Measurements from ENCODE around the gene CDC42EP4.
"Not testable (repeated sequence)": the region's sequence is repeated elsewhere in the genome, so short reads cannot be mapped to it uniquely, and the experiment has no call there.

The CDC42EP4 gene

DNA sequence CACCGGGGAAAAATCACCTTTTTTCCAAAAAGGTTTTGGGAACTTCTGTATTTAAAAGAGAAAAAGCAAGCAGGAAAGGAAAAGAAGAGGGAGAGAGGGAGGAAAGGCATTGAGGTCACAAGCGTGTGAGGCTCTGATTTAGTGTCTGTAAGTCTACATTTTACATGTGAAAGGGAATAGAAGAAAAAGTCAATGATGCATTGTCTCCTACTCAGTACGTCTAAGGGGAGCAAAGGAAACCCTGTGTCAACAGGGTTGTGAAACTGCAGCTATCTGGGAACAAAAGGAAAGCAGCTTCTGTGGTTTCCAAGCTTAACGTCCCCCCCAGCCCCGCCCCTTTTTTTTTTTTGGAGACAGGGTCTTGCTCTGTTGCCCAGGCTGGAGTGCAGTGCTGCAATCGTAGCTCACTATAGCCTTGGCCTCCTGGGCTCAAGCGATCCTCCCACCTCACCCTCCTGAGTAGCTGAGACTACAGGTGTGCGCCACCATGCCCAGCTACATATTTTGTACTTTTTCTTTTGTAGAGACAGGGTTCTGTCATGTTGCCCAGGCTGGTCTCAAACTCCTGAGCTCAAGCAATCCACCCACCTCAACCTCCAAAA is 1.8 kb upstream of the CDC42EP4 start:
- Histone ChIP-seq H3K27ac (no peak overlapping the region), H3K4me3 (no peak overlapping the region)
- TF ChIP-seq, protein P1, sequence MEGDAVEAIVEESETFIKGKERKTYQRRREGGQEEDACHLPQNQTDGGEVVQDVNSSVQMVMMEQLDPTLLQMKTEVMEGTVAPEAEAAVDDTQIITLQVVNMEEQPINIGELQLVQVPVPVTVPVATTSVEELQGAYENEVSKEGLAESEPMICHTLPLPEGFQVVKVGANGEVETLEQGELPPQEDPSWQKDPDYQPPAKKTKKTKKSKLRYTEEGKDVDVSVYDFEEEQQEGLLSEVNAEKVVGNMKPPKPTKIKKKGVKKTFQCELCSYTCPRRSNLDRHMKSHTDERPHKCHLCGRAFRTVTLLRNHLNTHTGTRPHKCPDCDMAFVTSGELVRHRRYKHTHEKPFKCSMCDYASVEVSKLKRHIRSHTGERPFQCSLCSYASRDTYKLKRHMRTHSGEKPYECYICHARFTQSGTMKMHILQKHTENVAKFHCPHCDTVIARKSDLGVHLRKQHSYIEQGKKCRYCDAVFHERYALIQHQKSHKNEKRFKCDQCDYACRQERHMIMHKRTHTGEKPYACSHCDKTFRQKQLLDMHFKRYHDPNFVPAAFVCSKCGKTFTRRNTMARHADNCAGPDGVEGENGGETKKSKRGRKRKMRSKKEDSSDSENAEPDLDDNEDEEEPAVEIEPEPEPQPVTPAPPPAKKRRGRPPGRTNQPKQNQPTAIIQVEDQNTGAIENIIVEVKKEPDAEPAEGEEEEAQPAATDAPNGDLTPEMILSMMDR (IDR thresholded peaks at IDR 0.05), result no peak
- DNase-seq (ENCODE audit: low spot score), result no peak

DNA sequence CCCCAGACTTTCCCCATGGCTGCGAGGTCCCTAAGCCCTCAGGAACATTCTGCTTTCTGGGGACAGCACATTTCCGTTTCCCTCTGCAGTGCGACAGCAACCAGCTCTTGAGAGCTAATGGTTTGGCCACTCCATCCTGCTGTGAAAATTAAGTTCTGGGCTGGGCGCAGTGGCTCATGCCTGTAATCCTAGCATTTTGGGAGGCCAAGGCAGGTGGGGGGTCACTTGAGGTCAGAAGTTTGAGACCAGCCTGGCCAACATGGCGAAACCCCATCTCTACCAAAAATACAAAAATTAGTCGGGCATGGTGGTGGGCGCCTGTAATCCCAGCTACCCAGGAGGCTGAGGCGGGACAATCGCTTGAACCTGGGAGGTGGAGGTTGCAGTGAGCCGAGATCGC is 1.1 kb upstream of the CDC42EP4 start:
- H3K27ac ChIP-seq, result peak overlapping the region in 1 of 2 donors; percentile 98
- DNase-seq (ENCODE audit: low spot score), result not testable (repeated sequence)
- peak overlapping the region; percentile 100 for H3K4me3 ChIP-seq

DNA sequence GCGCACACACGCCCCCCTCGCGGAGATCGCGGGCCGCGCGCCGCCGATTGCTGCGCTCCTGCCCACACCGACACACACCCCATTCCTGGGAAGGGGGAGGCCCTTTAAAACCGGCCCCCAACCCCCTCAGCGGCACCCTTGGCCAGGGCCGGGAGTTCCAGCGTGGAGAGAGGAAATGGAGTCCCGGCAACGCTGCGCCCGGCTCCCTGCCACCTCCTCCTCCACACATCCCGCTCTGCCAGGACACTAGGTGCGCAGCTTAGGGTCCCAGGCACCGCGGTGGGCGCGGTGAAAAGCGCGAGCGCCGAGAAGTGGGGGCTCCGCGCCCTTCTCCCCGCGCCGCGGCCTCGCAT is 397 bp downstream of the CDC42EP4 start:
- peak; percentile 81 for DNase-seq (ENCODE audit: low spot score)
- peak overlapping the region; percentile 100 for H3K4me3 ChIP-seq
- TF ChIP-seq, protein P1 (IDR thresholded peaks at IDR 0.05), result no peak
- H3K27ac ChIP-seq, result peak overlapping the region; percentile 98 to 100

DNA sequence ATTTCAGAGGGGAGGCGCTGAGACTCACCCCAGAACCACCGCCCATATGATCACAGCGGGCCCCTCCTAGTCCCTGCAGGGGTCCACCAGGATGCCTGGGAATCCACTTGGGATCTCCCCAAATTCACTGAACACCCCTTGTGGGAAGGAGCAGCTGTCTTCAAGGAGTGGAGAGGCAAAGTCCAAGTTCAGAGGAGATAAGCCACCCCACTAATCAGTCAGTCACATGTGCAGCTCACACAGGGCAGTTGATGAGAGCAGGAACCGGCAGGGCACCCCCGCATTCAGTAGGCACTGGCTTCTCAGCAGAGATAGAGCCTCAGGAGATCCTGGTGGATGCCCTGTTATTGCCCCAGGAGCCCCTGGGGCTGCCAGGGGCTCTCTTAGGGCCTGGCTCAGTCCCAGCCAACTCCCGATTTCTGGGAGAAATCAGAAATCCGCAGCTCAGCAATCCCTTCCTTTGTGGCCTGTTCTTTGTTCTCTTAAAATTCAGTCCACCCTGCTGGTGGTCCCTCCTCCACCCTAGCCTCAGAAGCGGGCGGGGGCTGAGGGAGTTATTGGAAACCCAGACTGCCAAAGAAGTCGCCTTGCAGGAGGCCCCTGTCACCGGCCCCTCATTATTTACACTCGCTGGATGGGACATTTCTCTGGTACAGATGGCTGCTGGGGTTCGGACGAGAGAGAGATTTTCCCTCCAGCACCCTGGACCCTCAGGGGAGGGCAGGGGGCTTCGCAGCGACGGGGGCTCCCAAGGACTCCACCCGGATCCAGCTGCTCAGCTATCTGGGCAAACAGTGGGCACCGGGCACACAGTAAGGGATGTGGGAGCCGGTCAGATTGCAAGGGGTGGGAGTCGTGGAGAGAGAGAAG is 1.8 kb downstream of the CDC42EP4 start:
- TF ChIP-seq, protein P1 (IDR thresholded peaks at IDR 0.05), result no peak
- H3K4me3 ChIP-seq, result peak overlapping the region; percentile 100
- H3K27ac ChIP-seq, result peak overlapping the region; percentile 98 to 100
- peak; percentile 73 for DNase-seq (ENCODE audit: low spot score)

DNA sequence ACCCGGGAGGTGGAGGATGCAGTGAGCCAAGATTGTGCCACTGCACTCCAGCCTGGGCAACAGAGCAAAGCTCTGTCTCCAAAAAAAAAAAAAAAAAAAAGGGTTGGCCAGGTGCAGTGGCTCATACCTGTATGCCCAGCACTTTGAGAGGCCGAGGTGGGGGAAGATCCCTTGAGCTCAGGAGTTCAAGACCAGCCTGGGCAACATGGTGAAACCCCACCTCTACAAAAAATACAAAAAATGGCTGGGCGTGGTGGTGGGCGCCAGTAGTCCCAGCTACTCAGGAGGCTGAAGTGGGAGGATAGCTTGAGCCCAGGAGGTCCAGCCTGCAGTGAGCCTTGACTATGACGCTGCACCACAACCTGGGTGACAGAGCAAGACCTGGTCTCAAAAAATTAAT is 2.8 kb downstream of the CDC42EP4 start:
- H3K4me3 ChIP-seq, result peak overlapping the region; percentile 100
- H3K27ac ChIP-seq, result peak overlapping the region; percentile 98 to 100
- DNase-seq (ENCODE audit: low spot score), result not testable (repeated sequence)

DNA sequence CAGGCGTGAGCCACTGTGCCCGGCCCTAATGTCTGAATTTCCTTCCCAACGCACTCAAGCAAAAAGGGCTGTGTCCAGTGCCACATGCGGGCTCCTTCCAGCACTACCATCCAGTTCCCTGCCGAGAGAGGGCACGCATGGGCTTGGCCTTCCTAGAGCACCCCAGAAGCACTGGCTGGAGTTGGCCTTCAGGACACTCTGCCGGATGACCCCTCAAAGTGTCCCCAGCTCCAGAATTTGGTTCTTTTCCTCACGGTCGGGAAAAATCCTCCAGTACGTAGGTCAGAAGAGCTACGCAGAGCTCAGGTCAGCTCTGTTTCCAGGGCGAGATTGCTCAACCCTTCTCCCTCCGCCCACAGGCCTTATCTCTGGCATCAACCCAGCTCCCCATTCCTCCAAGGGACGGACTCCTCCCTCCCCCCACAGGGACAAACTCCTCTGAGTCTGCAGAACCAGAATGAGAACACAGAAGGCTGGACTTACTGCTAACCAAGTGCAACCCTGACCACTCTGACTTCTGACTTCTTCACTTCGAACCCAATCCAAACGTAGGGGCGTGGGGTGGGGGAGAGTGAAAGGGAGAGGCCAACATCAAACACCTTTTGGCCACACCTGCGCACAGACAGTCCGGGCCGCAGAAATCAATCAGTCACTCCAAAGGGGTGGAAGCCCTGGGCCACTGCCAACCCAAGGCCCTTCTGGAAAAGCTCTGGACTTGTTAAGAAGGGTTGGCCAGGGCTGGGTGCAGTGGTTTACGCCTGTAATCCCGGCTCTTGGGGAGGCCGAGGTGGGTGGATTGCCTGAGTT is 3.6 kb downstream of the CDC42EP4 start:
- H3K4me3 ChIP-seq, result peak overlapping the region; percentile 100
- TF ChIP-seq, protein P1 (IDR thresholded peaks at IDR 0.05), result no peak
- DNase-seq (ENCODE audit: low spot score), result peak; percentile 94
- H3K27ac ChIP-seq, result peak overlapping the region; percentile 98 to 100

DNA sequence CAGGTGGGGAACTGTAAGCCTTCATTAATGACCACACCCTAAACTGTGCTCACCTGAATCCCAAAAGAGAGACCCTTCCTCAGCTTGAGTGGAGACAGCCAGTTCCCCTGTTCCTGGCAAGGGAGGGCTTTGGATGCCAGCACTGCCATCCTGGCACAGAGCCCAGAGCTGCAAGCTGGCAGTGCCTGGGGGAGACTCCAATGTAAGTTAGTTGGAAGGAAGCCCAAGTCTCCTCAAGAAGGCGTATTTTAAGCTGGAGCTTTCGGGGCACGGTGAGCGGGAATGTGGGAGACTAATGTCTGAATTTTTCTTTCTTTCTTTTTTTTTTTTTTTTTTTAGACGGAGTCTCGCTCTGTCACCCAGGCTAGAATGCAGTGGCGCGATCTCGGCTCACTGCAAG is 4.7 kb downstream of the CDC42EP4 start:
- Histone ChIP-seq H3K27ac (peak overlapping the region; percentile 81 to 100), H3K4me3 (peak overlapping the region; percentile 100)
- no peak for DNase-seq (ENCODE audit: low spot score)
- TF ChIP-seq, protein P1 (IDR thresholded peaks at IDR 0.05), result no peak
